CD4-positive, alpha-beta T cell treated with Interleukin-17A for 4 hours (primary cell): ENCODE measurements around the gene ACOD1.
"Not testable (repeated sequence)": the region's sequence is repeated elsewhere in the genome, so short reads cannot be mapped to it uniquely, and the experiment has no call there.

Experiments
- DNase-seq: peaks from one replicate; pipeline ENCODE4 v3.0.0-alpha.2; 2020; ENCODE audit warnings: mixed read lengths

The ACOD1 gene

GRCh38 chr13:76954538-76954937, 6.2 kb downstream of the ACOD1 start:
- DNase-seq, result no peak

- no peak for DNase-seq
Observed at GRCh38 chr13:76955193-76955592, 6.9 kb downstream of the ACOD1 start.

GRCh38 chr13:76955661-76956060, 7.3 kb downstream of the ACOD1 start:
- no peak for DNase-seq

- DNase-seq, result no peak
Observed at GRCh38 chr13:76958841-76959432, 10.6 kb downstream of the ACOD1 start.

- DNase-seq, result not testable (repeated sequence)
Observed at GRCh38 chr13:76959734-76960133, 11.4 kb downstream of the ACOD1 start.

GRCh38 chr13:76965759-76966421, 17.6 kb downstream of the ACOD1 start:
- DNase-seq, result no peak

- DNase-seq, result no peak
Observed at GRCh38 chr13:76967031-76967430, 18.7 kb downstream of the ACOD1 start.

- DNase-seq, result no peak
Observed at GRCh38 chr13:76968041-76968440, 19.7 kb downstream of the ACOD1 start.

GRCh38 chr13:76969488-76970365, 21.4 kb downstream of the ACOD1 start:
- DNase-seq, result no peak

- no peak for DNase-seq
Observed at GRCh38 chr13:76971215-76971614, 22.9 kb downstream of the ACOD1 start.

GRCh38 chr13:76971851-76972829, 23.8 kb downstream of the ACOD1 start:
- DNase-seq, result no peak

- no peak for DNase-seq
Observed at GRCh38 chr13:76973920-76974617, 25.8 kb downstream of the ACOD1 start.

GRCh38 chr13:76974618-76974975, 26.3 kb downstream of the ACOD1 start:
- DNase-seq, result no peak

GRCh38 chr13:76975863-76976262, 27.6 kb downstream of the ACOD1 start:
- DNase-seq, result no peak

- no peak for DNase-seq
Observed at GRCh38 chr13:76976490-76976889, 28.2 kb downstream of the ACOD1 start.

GRCh38 chr13:76976929-76977328, 28.6 kb downstream of the ACOD1 start:
- no peak for DNase-seq

- peak; percentile 93 for DNase-seq
Observed at GRCh38 chr13:76980075-76980718, 31.9 kb downstream of the ACOD1 start.

- no peak for DNase-seq
Observed at GRCh38 chr13:76982061-76982460, 33.8 kb downstream of the ACOD1 start.

GRCh38 chr13:76983676-76984075, 35.4 kb downstream of the ACOD1 start:
- no peak for DNase-seq

GRCh38 chr13:76991432-76991795, 43.1 kb downstream of the ACOD1 start:
- peak; percentile 77 for DNase-seq

GRCh38 chr13:76991796-76992547, 43.7 kb downstream of the ACOD1 start, which contains the start of gene CLN5:
CLN5 (plus strand) TSS chr13:76992081; CDS start chr13:76992099, 18 bp downstream.
- DNase-seq, result peak; percentile 96
